ENCODE measurements around the gene HNRNPD. TPM values are rescaled to one million over a fixed set of nuclear protein-coding genes. Genes with fewer than 3 reads are reported as not detected.

Gene HNRNPD, protein sequence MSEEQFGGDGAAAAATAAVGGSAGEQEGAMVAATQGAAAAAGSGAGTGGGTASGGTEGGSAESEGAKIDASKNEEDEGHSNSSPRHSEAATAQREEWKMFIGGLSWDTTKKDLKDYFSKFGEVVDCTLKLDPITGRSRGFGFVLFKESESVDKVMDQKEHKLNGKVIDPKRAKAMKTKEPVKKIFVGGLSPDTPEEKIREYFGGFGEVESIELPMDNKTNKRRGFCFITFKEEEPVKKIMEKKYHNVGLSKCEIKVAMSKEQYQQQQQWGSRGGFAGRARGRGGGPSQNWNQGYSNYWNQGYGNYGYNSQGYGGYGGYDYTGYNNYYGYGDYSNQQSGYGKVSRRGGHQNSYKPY
- total RNA-seq: 100 to 1,000 TPM in 4 of 9 donors, 10 to 100 TPM in 5; 32.2 to 158 (median 64.3) TPM
- 100 to 1,000 TPM; 117 to 430 (median 138) TPM for polyA plus RNA-seq
- long read RNA-seq, donor 1, transcript HNRNPD-203 (8 exons, 1,585 nt): major isoform, 25 of 99 reads
- long read RNA-seq, donor 1, transcript HNRNPD-201 (9 exons, 3,033 nt): minor isoform, 16 of 99 reads
- long read RNA-seq, donor 1, transcript HNRNPD-202 (8 exons, 1,667 nt): minor isoform, 7 of 99 reads
- long read RNA-seq, donor 1, partial matches to known transcripts: 44 of 99 reads
- long read RNA-seq, donor 1, other reads (novel, unspliced or antisense): 6 of 99 reads
- long read RNA-seq, donor 2, full-length matches to known transcripts: 26 of 66 reads
- long read RNA-seq, donor 2, partial matches to known transcripts: 29 of 66 reads
- long read RNA-seq, donor 2, other reads (novel, unspliced or antisense): 11 of 66 reads
- long read RNA-seq, donor 3, transcript HNRNPD-201 (9 exons, 3,033 nt): major isoform, 19 of 54 reads
- long read RNA-seq, donor 3, transcript HNRNPD-203 (8 exons, 1,585 nt): minor isoform, 18 of 54 reads
- long read RNA-seq, donor 3, partial matches to known transcripts: 13 of 54 reads
- long read RNA-seq, donor 3, other reads (novel, unspliced or antisense): 0 of 54 reads
- long read RNA-seq, donor 4, partial matches to known transcripts: 7 of 9 reads
- long read RNA-seq, donor 4, other reads (novel, unspliced or antisense): 1 of 9 reads
- long read RNA-seq, donor 5, transcript HNRNPD-201 (9 exons, 3,033 nt): minor isoform, 67 of 188 reads
- long read RNA-seq, donor 5, transcript HNRNPD-203 (8 exons, 1,585 nt): major isoform, 68 of 188 reads
- long read RNA-seq, donor 5, transcript HNRNPD-202 (8 exons, 1,667 nt): minor isoform, 14 of 188 reads
- long read RNA-seq, donor 5, partial matches to known transcripts: 15 of 188 reads
- long read RNA-seq, donor 5, other reads (novel, unspliced or antisense): 24 of 188 reads
- long read RNA-seq, donor 6, partial matches to known transcripts: 20 of 27 reads
- long read RNA-seq, donor 6, other reads (novel, unspliced or antisense): 6 of 27 reads
- long read RNA-seq, donor 7, full-length matches to known transcripts: 24 of 37 reads
- long read RNA-seq, donor 7, partial matches to known transcripts: 13 of 37 reads
- long read RNA-seq, donor 7, other reads (novel, unspliced or antisense): 0 of 37 reads
- long read RNA-seq, donor 8, full-length matches to known transcripts: 62 of 130 reads
- long read RNA-seq, donor 8, partial matches to known transcripts: 51 of 130 reads
- long read RNA-seq, donor 8, other reads (novel, unspliced or antisense): 17 of 130 reads
- long read RNA-seq, donor 9, transcript HNRNPD-203 (8 exons, 1,585 nt): major isoform, 12 of 40 reads
- long read RNA-seq, donor 9, transcript HNRNPD-201 (9 exons, 3,033 nt): minor isoform, 10 of 40 reads
- long read RNA-seq, donor 9, partial matches to known transcripts: 7 of 40 reads
- long read RNA-seq, donor 9, other reads (novel, unspliced or antisense): 8 of 40 reads
- long read RNA-seq, donor 10, transcript HNRNPD-203 (8 exons, 1,585 nt): major isoform, 15 of 45 reads
- long read RNA-seq, donor 10, transcript HNRNPD-202 (8 exons, 1,667 nt): minor isoform, 6 of 45 reads
- long read RNA-seq, donor 10, transcript HNRNPD-201 (9 exons, 3,033 nt): minor isoform, 9 of 45 reads
- long read RNA-seq, donor 10, partial matches to known transcripts: 5 of 45 reads
- long read RNA-seq, donor 10, other reads (novel, unspliced or antisense): 9 of 45 reads

DNA sequence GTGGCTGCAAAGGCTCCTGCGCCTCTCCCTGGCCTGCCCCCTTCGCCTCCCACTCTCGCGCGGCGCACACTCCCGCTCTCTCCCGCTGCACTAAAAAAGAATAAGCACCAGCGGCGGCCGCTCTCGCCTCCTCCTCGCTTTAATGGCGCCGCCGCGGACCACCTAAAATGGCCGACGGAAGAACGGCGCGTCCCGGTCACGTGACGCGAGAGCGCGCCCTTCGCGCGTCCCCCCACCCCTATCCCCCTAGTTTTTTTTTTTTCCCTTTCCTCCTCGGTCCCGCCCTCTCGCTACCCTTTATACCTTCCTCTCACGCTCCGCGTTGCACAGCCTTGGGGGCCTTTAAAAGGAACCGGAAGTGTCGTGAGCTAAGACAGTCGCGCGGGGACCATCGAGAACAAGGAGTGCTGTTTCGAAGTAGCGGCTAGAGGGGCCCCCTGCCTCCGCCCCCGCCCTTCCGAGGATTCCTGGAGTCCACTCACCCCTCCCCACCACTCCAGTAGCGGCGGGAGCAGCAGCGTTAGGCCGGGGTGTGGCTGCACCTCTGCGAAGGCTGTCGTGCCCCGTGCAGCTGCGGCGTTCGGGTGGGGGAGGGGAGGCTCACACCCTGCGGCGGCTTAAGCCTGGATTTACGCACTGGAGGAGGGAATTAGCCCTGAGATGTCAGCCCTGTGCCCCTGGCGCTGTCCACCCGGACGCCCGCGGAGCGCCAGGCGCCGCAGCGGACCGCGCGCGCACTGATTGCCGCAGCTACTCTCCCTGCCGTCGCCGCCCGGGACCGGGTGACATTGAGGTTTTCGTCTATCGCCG, at the start of gene HNRNPD:
TSS of gene HNRNPD (minus strand) at position 176 of the 810 bp plus-strand sequence. CDS start 313 bp downstream, outside the sequence.
- H3K36me3 ChIP-seq (replicated peaks in 1 of 2): peaks cover 0 to 2% of the 10 kb centered on the region in 2 donors
- intact Hi-C loops (cut with DNase I): loop anchor here in 1 of 2 donors (5.0 kb wide), 1 partner anchor 53 kb away; no protein-coding TSS in a partner anchor
- H3K27ac ChIP-seq: peak within 1 kb of the TSS; percentile 93 to 100 (median 99)
- H3K9me3 ChIP-seq (replicated peaks in 1 of 3): no peaks in the 10 kb centered on the region
- peak; percentile 97 to 99 (median 98) for DNase-seq
- H3K27me3 ChIP-seq: no peaks in the 10 kb centered on the region
- WGBS, 4 donors: 0 to 1% (median 0%) methylated on average over 20 to 83 of the region's 83 CpGs
- peaks cover 23 to 46% of the 10 kb centered on the region in 2 donors for H3K4me1 ChIP-seq (replicated peaks in 1 of 2)
- TF ChIP-seq, protein P1, sequence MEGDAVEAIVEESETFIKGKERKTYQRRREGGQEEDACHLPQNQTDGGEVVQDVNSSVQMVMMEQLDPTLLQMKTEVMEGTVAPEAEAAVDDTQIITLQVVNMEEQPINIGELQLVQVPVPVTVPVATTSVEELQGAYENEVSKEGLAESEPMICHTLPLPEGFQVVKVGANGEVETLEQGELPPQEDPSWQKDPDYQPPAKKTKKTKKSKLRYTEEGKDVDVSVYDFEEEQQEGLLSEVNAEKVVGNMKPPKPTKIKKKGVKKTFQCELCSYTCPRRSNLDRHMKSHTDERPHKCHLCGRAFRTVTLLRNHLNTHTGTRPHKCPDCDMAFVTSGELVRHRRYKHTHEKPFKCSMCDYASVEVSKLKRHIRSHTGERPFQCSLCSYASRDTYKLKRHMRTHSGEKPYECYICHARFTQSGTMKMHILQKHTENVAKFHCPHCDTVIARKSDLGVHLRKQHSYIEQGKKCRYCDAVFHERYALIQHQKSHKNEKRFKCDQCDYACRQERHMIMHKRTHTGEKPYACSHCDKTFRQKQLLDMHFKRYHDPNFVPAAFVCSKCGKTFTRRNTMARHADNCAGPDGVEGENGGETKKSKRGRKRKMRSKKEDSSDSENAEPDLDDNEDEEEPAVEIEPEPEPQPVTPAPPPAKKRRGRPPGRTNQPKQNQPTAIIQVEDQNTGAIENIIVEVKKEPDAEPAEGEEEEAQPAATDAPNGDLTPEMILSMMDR (IDR thresholded peaks at IDR 0.05): peak in 1 of 6 experiments; percentile 5
- TF ChIP-seq POLR2A (IDR thresholded peaks at IDR 0.05): peak; percentile 92 to 98
- H3K4me3 ChIP-seq: peak within 1 kb of the TSS; percentile 33 to 86 (median 82)

DNA sequence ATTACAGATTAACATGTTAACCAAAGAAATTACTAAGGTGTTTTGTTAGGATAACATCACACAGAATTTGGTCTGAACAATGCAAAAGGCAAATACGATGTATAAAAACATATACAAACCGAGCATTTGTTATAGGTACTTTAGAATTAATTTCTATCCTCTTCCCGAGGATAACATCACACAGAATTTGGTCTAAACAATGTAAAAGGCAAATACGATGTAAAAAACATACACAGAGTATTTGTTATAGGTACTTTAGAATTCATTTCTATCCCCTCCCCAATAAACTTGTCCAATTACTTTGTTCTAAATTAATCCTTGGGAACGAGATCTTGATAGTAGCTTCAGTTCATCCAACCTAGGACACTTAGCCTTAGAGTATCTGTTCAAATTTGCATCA, 48.8 kb upstream of the HNRNPD start:
- Histone ChIP-seq H3K4me1 (replicated peaks in 1 of 2) (peaks cover 13 to 30% of the 10 kb centered on the region in 2 donors), H3K4me3 (no peak overlapping the region), H3K27ac (no peak overlapping the region), H3K36me3 (replicated peaks in 1 of 2) (peaks cover 0 to 42% of the 10 kb centered on the region in 2 donors), H3K27me3 (no peaks in the 10 kb centered on the region), H3K9me3 (replicated peaks in 1 of 3) (no peaks in the 10 kb centered on the region)
- intact Hi-C loops (cut with DNase I): loop anchor here in 1 of 2 donors (5.0 kb wide), 1 partner anchor 45 kb away; no protein-coding TSS in a partner anchor
- 87 to 90% (median 89%) methylated on average over 5 of the region's 5 CpGs for WGBS, 4 donors
- no peak for DNase-seq
- TF ChIP-seq, protein P1 (IDR thresholded peaks at IDR 0.05): no peak
- TF ChIP-seq POLR2A (IDR thresholded peaks at IDR 0.05): no peak
